T47D (cell line): Measurements from ENCODE around the gene GPATCH4.

ENCODE experiments used
- DNase-seq, 2 experiments: peaks; one replicate each; pipeline versions ENCODE4 v3.0.0 to v3.0.0-alpha.2; 2011 to 2012; ENCODE audit warnings: low read depth in 1 of 2, low spot score in 1 of 2
- JUND ChIP-seq: IDR thresholded peaks from 2 replicates; pipeline ENCODE4 v1.6.1; 2012; ENCODE audit warnings: low read depth
- in situ Hi-C: cut with HindIII; loops from 2 replicates; pipeline ENCODE4 v1.10.0; 2016; ENCODE audit warnings: low sequenced_read_pairs, low pct_unique_long_range_greater_than_20kb

GPATCH4 gene

GRCh38 chr1:156601122-156601830 is at the start of gene GPATCH4:
GPATCH4 (minus strand) TSS chr1:156601479.
- in situ Hi-C loops, result no loop called here
- peak; percentile 59 to 82 for DNase-seq
- no peak for TF ChIP-seq JUND

- DNase-seq, result no peak
- in situ Hi-C loops, result no loop called here
- TF ChIP-seq JUND, result no peak
Measured at GRCh38 chr1:156648951-156649350, 47.7 kb upstream of the GPATCH4 start.

GRCh38 chr1:156648496-156648895 is 47.2 kb upstream of the GPATCH4 start:
- in situ Hi-C loops, result no loop called here
- no peak for DNase-seq
- TF ChIP-seq JUND, result no peak

- in situ Hi-C loops, result no loop called here
- no peak for TF ChIP-seq JUND
- no peak for DNase-seq
Measured at GRCh38 chr1:156647351-156647750, 46.1 kb upstream of the GPATCH4 start.

- in situ Hi-C loops, result no loop called here
- TF ChIP-seq JUND, result no peak
- no peak for DNase-seq
Measured at GRCh38 chr1:156646738-156647211, 45.5 kb upstream of the GPATCH4 start.

- TF ChIP-seq JUND, result no peak
- in situ Hi-C loops, result no loop called here
- no peak for DNase-seq
Measured at GRCh38 chr1:156645666-156646065, 44.4 kb upstream of the GPATCH4 start.

- no peak for TF ChIP-seq JUND
- no peak for DNase-seq
- in situ Hi-C loops, result no loop called here
Measured at GRCh38 chr1:156645056-156645455, 43.8 kb upstream of the GPATCH4 start.

- no peak for TF ChIP-seq JUND
- in situ Hi-C loops, result no loop called here
- no peak for DNase-seq
Measured at GRCh38 chr1:156644640-156645039, 43.4 kb upstream of the GPATCH4 start.

GRCh38 chr1:156644146-156644545 is 42.9 kb upstream of the GPATCH4 start:
- in situ Hi-C loops, result no loop called here
- no peak for TF ChIP-seq JUND
- no peak for DNase-seq

GRCh38 chr1:156643778-156644092 is 42.5 kb upstream of the GPATCH4 start:
- TF ChIP-seq JUND, result no peak
- DNase-seq, result no peak
- in situ Hi-C loops, result no loop called here

GRCh38 chr1:156643049-156643777 is 41.9 kb upstream of the GPATCH4 start:
- no peak for DNase-seq
- no peak for TF ChIP-seq JUND
- in situ Hi-C loops, result no loop called here

- in situ Hi-C loops, result no loop called here
- no peak for DNase-seq
- TF ChIP-seq JUND, result no peak
Measured at GRCh38 chr1:156642265-156643048, 41.2 kb upstream of the GPATCH4 start.

- TF ChIP-seq JUND, result no peak
- no peak for DNase-seq
- in situ Hi-C loops, result no loop called here
Measured at GRCh38 chr1:156641761-156642264, 40.5 kb upstream of the GPATCH4 start, which contains the start of gene BCAN. BCAN (plus strand) TSS chr1:156642117; CDS start chr1:156646055, 3,938 bp downstream.
